Lower leg skin (tissue), 3 donors: ENCODE data around the gene POLR2L.

ENCODE experiments used
- CTCF ChIP-seq, 3 donors: fragments of 450-650 bp; IDR thresholded peaks; one replicate each; pipeline ENCODE4 v1.5.1; 2016; ENCODE audit warnings: antibody characterized with exemption in 3 of 3, mild to moderate bottlenecking in 3 of 3, moderate library complexity in 2 of 3
- POLR2A ChIP-seq, 2 donors: fragments of 450-650 bp; IDR thresholded peaks; one replicate each; pipeline ENCODE4 v1.6.1; 2016 to 2017; ENCODE audit warnings: antibody characterized with exemption in 2 of 2, mild to moderate bottlenecking in 1 of 2, moderate library complexity in 1 of 2

GRCh38 chr11:887589-887988 is 45.3 kb upstream of the POLR2L start:
- TF ChIP-seq POLR2A (IDR thresholded peaks at IDR 0.05) (no peak), CTCF (IDR thresholded peaks at IDR 0.05) (no peak)
